Measurements from ENCODE around the gene NTSR1. TPM values are rescaled to one million over a fixed set of nuclear protein-coding genes. Genes with fewer than 3 reads are reported as not detected.

Gene NTSR1
- total and polyA plus RNA-seq, 2 experiments from 2014 or later = 0.15 to 1.4 TPM

DNA sequence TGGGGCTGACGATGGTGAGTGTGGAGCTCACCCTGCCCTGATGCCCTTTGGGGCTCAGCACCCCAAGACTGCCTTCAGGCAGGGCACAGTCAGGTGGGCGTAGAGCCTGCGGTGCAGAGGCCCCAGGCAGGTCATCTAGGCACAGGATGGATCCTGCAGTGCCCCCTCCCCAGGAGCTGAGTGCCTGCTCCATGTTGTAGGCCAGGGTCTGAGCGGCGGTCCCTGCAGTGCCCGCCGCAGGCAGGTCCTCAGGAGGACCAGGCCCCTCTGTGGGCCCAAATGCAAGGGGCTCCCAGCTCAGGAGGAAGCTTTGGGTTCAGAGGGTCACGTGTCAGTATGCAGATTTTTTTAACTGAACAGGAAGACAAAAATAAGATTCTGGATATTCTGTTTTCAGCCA is 90.4 kb downstream of the NTSR1 start (continued):
- TF ChIP-seq CTCF (conservative IDR thresholded peaks at IDR 0.05; ENCODE audit: low read depth in 2 of 2) (no peak), JUNB (IDR thresholded peaks at IDR 0.05; ENCODE audit: unreplicated experiment) (no peak), POLR2AphosphoS5 (IDR thresholded peaks at IDR 0.05; ENCODE audit: low read depth) (no peak), STAT1 (IDR thresholded peaks at IDR 0.05; ENCODE audit: unreplicated experiment) (no peak)
- TF ChIP-seq, protein P1, sequence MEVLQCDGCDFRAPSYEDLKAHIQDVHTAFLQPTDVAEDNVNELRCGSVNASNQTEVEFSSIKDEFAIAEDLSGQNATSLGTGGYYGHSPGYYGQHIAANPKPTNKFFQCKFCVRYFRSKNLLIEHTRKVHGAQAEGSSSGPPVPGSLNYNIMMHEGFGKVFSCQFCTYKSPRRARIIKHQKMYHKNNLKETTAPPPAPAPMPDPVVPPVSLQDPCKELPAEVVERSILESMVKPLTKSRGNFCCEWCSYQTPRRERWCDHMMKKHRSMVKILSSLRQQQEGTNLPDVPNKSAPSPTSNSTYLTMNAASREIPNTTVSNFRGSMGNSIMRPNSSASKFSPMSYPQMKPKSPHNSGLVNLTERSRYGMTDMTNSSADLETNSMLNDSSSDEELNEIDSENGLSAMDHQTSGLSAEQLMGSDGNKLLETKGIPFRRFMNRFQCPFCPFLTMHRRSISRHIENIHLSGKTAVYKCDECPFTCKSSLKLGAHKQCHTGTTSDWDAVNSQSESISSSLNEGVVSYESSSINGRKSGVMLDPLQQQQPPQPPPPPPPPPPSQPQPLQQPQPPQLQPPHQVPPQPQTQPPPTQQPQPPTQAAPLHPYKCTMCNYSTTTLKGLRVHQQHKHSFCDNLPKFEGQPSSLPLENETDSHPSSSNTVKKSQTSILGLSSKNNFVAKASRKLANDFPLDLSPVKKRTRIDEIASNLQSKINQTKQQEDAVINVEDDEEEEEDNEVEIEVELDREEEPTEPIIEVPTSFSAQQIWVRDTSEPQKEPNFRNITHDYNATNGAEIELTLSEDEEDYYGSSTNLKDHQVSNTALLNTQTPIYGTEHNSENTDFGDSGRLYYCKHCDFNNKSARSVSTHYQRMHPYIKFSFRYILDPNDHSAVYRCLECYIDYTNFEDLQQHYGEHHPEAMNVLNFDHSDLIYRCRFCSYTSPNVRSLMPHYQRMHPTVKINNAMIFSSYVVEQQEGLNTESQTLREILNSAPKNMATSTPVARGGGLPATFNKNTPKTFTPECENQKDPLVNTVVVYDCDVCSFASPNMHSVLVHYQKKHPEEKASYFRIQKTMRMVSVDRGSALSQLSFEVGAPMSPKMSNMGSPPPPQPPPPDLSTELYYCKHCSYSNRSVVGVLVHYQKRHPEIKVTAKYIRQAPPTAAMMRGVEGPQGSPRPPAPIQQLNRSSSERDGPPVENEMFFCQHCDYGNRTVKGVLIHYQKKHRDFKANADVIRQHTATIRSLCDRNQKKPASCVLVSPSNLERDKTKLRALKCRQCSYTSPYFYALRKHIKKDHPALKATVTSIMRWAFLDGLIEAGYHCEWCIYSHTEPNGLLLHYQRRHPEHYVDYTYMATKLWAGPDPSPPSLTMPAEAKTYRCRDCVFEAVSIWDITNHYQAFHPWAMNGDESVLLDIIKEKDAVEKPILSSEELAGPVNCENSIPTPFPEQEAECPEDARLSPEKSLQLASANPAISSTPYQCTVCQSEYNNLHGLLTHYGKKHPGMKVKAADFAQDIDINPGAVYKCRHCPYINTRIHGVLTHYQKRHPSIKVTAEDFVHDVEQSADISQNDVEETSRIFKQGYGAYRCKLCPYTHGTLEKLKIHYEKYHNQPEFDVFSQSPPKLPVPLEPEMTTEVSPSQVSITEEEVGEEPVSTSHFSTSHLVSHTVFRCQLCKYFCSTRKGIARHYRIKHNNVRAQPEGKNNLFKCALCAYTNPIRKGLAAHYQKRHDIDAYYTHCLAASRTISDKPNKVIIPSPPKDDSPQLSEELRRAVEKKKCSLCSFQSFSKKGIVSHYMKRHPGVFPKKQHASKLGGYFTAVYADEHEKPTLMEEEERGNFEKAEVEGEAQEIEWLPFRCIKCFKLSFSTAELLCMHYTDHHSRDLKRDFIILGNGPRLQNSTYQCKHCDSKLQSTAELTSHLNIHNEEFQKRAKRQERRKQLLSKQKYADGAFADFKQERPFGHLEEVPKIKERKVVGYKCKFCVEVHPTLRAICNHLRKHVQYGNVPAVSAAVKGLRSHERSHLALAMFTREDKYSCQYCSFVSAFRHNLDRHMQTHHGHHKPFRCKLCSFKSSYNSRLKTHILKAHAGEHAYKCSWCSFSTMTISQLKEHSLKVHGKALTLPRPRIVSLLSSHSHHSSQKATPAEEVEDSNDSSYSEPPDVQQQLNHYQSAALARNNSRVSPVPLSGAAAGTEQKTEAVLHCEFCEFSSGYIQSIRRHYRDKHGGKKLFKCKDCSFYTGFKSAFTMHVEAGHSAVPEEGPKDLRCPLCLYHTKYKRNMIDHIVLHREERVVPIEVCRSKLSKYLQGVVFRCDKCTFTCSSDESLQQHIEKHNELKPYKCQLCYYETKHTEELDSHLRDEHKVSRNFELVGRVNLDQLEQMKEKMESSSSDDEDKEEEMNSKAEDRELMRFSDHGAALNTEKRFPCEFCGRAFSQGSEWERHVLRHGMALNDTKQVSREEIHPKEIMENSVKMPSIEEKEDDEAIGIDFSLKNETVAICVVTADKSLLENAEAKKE (CRISPR knock-in tag; IDR thresholded peaks at IDR 0.05) = no peak

DNA sequence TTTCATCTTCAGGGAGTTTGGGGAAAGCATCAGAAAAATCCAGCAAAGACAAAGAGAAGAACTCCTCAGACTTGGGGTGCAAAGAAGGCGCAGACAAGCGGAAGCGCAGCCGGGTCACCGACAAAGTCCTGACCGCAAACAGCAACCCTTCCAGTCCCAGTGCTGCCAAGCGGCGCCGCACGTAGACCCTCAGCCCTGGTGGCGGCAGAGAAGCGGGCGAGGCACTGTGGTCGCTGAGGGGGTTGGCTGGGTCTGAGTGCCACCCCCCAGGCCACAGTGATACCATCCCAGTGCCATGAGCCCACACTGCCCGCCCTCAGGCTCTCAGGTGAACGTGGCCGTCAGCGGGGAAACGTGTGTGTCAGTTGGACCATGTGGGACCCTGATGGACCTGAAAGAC is 90.8 kb downstream of the NTSR1 start:
- Histone ChIP-seq H3K4me3 (no peak overlapping the region), H3F3A (replicated peaks; ENCODE audit: low read depth) (peaks cover 17% of the 10 kb centered on the region), H2AFZ (no peak overlapping the region), H3K9me2 (ENCODE audit: insufficient read depth) (no peaks in the 10 kb centered on the region), H3K4me1 (ENCODE audit: insufficient read depth) (peaks cover 12% of the 10 kb centered on the region; the same call in 1 of the 2 replicates), H3K27me3 (ENCODE audit: insufficient read depth) (peaks cover 25% of the 10 kb centered on the region), H3K79me2 (replicated peaks; ENCODE audit: insufficient read depth) (no peaks in the 10 kb centered on the region), H3K4me2 (no peak overlapping the region), H3K27ac (ENCODE audit: low read depth) (no peak overlapping the region), H3K36me3 (ENCODE audit: insufficient read depth) (peaks cover 7% of the 10 kb centered on the region; the same call in 1 of the 2 replicates), H4K20me1 (replicated peaks; ENCODE audit: insufficient read depth) (peaks cover 3% of the 10 kb centered on the region)
- Mint-ChIP-seq H3K4me3 (no peak overlapping the region), H3K9me3 (no peaks in the 10 kb centered on the region), H3K27ac (no peak overlapping the region), H3K36me3 (ENCODE audit: low read depth) (peaks cover 30% of the 10 kb centered on the region), H3K27me3 (ENCODE audit: insufficient read depth, low read depth, poor library complexity) (peaks cover 44% of the 10 kb centered on the region), H3K4me1 (peaks cover 3% of the 10 kb centered on the region; the same call in 1 of the 3 replicates)
- ATAC-seq (no peak), DNase-seq (ENCODE audit: low spot score) (no peak)
- TF ChIP-seq, protein P1 (CRISPR knock-in tag; IDR thresholded peaks at IDR 0.05) = no peak
- TF ChIP-seq CTCF (conservative IDR thresholded peaks at IDR 0.05; ENCODE audit: low read depth in 2 of 2) = no peak

Measured in GM23338 (cell line).